Neuron (in vitro differentiated cells): ENCODE measurements around the gene MOB1B.
"Not testable (repeated sequence)": the region's sequence is repeated elsewhere in the genome, so short reads cannot be mapped to it uniquely, and the experiment has no call there.

Experiments used
- H2AFZ ChIP-seq: one replicate; pipeline ENCODE4 v1.6.1; 2013; ENCODE audit warnings: low read depth, mild to moderate bottlenecking, inconsistent platforms, low read length, moderate library complexity
- H3K27me3 ChIP-seq: one replicate; pipeline ENCODE4 v1.6.1; 2013; ENCODE audit warnings: low read length; ENCODE audit not compliant: insufficient read depth
- H3K36me3 ChIP-seq: one replicate; pipeline ENCODE4 v1.6.1; 2013; ENCODE audit warnings: low read length; ENCODE audit not compliant: insufficient read depth
- H3K4me1 ChIP-seq: one replicate; pipeline ENCODE4 v1.6.1; 2013; ENCODE audit warnings: low read length; ENCODE audit not compliant: insufficient read depth
- H3K4me3 ChIP-seq: 2 replicates; pipeline ENCODE4 v1.5.1; 2013; ENCODE audit warnings: mild to moderate bottlenecking, low read length, moderate library complexity
- H3K9me3 ChIP-seq: one replicate; pipeline ENCODE4 v1.6.1; 2013; ENCODE audit warnings: low read length

MOB1B gene

DNA sequence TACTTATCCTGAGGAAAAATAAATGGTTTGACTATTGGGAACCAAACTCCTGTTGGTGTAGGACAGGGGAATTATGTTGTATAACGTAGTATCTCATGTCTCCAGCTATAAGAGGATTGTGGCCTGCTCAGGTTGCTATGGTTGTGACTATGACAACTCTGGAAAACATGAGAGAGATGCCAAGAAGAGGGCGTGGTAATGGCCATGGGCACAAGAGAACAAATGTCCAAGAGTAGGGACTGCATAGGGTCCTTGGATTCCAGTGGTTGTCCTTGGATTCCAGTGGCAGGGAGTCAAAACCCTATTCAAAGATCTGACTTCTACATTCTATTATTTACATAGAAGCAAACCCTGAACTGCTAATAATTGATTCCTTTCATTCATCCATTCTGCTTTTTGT, 6.8 kb upstream of the MOB1B start:
- no peak overlapping the region for H3K4me3 ChIP-seq
- H3K4me1 ChIP-seq, result peaks cover 36% of the 10 kb centered on the region
- H2AFZ ChIP-seq, result peak overlapping the region; percentile 8
- no peaks in the 10 kb centered on the region for H3K27me3 ChIP-seq
- H3K9me3 ChIP-seq, result no peaks in the 10 kb centered on the region
- H3K36me3 ChIP-seq, result no peaks in the 10 kb centered on the region

DNA sequence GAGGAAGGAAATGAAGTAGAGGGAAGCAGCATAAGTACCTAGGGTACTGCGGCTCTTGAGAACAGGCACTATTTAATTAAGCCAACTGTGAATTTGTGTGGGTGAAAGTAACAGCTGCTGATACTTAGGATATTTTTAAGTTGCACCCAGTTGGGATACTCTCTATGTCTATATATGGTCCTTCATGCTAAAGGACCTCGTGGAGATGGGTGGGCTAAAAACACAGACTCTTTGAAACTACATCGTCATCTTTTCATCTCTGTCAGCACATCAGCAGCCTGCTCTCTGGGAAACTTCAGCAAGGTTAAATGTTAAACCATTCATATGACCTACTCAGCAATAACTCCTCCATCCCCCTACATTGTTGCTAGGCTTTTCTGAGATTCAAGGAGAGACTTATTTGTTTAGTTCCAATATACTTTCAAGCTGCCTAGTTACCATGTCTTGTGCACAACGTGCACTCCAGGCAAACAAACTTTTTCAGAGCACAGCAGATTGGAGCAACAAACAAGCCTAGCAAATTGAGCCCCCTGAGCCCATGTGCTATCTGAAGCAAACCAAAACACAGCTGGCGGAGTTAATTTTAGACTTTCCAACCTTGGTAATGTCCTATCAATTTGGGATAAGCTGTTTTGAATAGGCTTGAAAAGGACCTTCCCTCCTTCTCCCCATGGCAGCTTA, 6.2 kb upstream of the MOB1B start:
- H3K27me3 ChIP-seq, result no peaks in the 10 kb centered on the region

DNA sequence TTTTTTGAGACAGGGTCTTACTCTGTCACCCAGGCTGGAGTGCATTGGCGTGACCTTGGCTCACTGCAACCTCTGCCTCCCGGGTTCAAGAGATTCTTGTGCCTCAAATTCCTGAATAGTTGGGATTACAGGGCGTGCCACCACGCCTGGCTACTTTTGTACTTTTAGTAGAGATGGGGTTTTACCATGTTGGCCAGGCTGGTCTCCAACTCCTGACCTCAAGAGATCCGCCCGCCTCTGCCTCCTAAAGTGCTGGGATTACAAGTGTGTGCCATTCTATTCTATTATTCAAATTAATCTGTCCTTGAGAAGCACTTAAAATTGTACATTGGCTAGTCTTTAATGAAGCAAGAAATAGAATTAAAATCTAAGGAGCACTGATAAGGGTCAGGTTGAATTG, 3.6 kb upstream of the MOB1B start:
- peaks cover 41% of the 10 kb centered on the region for H3K4me1 ChIP-seq
- not testable (repeated sequence) for H3K36me3 ChIP-seq, H3K9me3 ChIP-seq, H2AFZ ChIP-seq, H3K27me3 ChIP-seq, H3K4me3 ChIP-seq

More for the DNA sequence above, 6.2 kb upstream of the MOB1B start:
- Histone ChIP-seq H3K9me3 (no peaks in the 10 kb centered on the region), H3K4me3 (peak overlapping the region; percentile 3), H2AFZ (peak overlapping the region; percentile 8), H3K36me3 (no peaks in the 10 kb centered on the region), H3K4me1 (peaks cover 36% of the 10 kb centered on the region)

DNA sequence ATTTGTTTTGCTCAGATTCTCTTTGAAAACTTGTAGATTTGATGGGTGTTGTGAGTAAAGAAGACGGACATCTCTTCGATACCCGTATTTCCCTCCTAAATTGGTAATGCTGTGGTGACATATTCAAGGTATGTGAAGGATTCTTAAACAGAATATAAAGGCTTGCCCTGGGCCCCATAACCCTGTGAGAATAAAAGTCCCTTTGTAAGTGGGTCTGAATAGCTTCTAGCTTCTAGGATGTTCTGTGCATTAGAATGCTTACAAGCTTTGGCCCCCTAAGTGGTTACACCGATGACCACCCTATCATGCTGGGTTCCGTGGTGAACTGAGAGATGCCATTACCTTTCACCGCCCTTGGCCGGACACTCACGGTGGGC, 574 bp upstream of the MOB1B start:
- H2AFZ ChIP-seq, result peak overlapping the region; percentile 41
- no peaks in the 10 kb centered on the region for H3K27me3 ChIP-seq
- peak overlapping the region; percentile 94 for H3K4me3 ChIP-seq
- peaks cover 23% of the 10 kb centered on the region for H3K4me1 ChIP-seq
- H3K36me3 ChIP-seq, result peaks cover 14% of the 10 kb centered on the region
- H3K9me3 ChIP-seq, result peaks cover 12% of the 10 kb centered on the region

DNA sequence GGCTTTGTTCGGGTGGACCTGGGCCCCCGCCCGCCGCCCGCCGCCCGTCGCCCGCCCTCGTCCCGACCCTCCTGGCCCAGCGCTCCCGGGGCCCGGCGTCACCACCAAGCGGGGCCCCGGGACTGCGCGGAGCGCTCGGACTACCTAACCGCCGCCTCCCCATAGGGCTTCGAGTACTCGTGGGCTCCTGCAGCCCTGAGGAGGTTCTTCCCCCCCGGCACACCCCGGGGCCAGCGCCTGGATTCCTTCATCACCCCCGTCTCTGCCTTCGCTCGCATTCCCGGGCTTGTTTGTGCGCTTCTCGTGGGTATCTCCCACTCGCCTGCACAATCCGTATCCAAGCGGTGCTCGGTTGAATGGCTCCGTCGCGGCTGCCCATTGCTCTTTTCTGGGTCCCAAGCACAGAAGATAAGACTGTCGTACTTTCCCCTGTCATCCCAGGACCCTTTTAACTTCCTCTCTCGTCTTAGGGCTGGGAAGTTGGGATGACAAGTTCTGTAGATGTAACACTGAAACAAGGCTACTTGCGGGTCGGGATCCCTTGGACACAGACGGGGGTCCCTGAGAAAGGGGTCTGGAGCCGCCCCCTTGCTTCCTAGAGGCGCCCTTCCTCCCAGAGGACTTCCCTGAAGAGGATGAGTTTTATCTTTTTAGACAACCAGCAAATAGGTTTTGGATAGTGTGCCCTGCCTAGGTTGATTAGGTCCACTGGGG, 565 bp downstream of the MOB1B start:
- peak overlapping the region; percentile 94 for H3K4me3 ChIP-seq
- peaks cover 18% of the 10 kb centered on the region for H3K9me3 ChIP-seq
- peaks cover 25% of the 10 kb centered on the region for H3K36me3 ChIP-seq
- H3K4me1 ChIP-seq, result peaks cover 13% of the 10 kb centered on the region
- H2AFZ ChIP-seq, result peak overlapping the region; percentile 41
- no peaks in the 10 kb centered on the region for H3K27me3 ChIP-seq

DNA sequence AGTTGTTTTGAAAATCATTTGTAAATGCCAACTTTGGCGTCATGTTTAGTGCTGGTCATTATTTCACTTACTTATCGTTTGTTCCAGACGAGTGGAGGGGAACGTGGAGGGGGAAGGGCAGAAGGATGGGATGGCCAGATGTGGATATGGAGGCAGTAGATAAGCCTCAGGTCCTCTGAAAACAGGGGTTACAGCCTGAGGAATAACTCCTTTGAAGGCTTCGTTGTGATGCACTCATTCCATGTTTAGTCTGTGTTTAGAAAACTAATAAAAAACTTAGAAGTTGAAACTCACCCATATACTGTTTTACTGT, 1.1 kb downstream of the MOB1B start:
- Histone ChIP-seq H3K36me3 (peaks cover 26% of the 10 kb centered on the region), H3K9me3 (peaks cover 18% of the 10 kb centered on the region), H3K27me3 (no peaks in the 10 kb centered on the region), H3K4me3 (peak overlapping the region; percentile 94), H2AFZ (no peak overlapping the region), H3K4me1 (peaks cover 13% of the 10 kb centered on the region)

DNA sequence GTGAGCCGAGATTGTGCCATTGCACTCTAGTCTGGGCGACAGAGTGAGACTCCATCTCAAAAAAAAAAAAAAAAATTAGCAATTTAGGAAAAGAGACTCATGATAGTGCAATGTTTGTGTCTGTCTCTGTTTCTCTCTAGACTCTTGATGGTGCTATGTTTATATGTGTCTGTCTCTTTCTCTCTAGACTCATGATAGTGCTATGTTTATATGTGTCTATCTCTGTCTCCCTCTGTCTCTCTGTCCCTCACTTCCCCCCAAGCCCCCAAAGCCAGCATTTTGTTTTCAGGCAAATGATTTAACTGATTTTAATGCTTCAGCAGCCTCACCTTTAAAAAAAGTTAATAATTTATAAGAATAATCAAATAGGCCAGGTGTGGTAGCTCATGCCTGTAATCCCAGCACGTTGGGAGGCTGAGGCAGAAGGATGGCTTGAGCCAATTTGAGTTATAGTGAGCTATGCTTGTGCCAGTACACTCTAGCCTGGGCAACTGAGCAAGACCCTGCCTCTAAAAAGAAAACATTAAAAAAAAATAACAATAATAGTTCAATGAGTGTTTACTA, 6.9 kb downstream of the MOB1B start:
- peaks cover 37% of the 10 kb centered on the region for H3K36me3 ChIP-seq

DNA sequence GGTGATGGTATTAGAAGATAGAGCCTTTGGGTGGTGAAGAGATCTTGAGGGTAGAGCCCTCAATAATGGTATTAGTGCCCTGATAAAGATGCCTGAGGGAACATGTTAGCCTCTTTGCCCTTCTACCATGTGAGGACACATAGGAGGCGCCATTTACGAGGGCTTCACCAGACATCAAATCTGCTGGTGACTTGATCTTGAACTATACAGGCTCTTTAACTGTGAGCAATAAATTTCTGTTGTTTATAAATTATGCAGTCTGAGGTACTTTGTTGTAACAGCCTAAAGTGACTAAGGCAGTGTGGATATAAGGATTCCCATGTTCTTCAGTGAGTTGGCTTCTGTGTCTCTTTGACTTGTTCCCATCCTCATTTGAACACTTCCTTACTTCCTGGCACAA, 11.8 kb downstream of the MOB1B start:
- H3K27me3 ChIP-seq, result no peaks in the 10 kb centered on the region
- H3K4me3 ChIP-seq, result no peak overlapping the region
- no peaks in the 10 kb centered on the region for H3K4me1 ChIP-seq
- H2AFZ ChIP-seq, result no peak overlapping the region
- peaks cover 19% of the 10 kb centered on the region for H3K36me3 ChIP-seq
- peaks cover 20% of the 10 kb centered on the region for H3K9me3 ChIP-seq

More for the DNA sequence above, 6.9 kb downstream of the MOB1B start:
- Histone ChIP-seq H3K9me3 (peaks cover 35% of the 10 kb centered on the region), H2AFZ (no peak overlapping the region), H3K27me3 (no peaks in the 10 kb centered on the region), H3K4me3 (no peak overlapping the region), H3K4me1 (peaks cover 6% of the 10 kb centered on the region)

DNA sequence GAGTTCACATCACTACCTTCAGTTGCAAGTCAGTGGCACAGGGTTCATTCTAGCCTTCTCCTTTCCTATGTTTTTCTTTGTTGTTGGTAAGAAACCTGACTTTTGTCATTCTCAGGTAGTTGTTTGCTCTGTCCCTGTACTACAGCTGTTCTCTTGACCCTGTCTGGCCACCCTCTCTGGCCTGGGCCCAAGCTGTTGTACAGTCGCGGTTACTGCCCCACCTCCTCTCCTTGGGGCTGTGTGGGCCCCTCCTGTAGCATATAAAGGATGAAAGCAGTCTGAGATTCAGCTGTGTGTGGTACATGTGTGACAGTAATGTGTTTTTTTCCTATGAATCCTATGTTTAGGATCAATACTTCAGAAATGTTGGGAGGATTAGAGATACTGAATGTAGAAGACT, 12.5 kb downstream of the MOB1B start:
- Histone ChIP-seq H3K9me3 (peaks cover 20% of the 10 kb centered on the region), H2AFZ (no peak overlapping the region), H3K27me3 (no peaks in the 10 kb centered on the region), H3K36me3 (peaks cover 19% of the 10 kb centered on the region), H3K4me3 (no peak overlapping the region), H3K4me1 (no peaks in the 10 kb centered on the region)

DNA sequence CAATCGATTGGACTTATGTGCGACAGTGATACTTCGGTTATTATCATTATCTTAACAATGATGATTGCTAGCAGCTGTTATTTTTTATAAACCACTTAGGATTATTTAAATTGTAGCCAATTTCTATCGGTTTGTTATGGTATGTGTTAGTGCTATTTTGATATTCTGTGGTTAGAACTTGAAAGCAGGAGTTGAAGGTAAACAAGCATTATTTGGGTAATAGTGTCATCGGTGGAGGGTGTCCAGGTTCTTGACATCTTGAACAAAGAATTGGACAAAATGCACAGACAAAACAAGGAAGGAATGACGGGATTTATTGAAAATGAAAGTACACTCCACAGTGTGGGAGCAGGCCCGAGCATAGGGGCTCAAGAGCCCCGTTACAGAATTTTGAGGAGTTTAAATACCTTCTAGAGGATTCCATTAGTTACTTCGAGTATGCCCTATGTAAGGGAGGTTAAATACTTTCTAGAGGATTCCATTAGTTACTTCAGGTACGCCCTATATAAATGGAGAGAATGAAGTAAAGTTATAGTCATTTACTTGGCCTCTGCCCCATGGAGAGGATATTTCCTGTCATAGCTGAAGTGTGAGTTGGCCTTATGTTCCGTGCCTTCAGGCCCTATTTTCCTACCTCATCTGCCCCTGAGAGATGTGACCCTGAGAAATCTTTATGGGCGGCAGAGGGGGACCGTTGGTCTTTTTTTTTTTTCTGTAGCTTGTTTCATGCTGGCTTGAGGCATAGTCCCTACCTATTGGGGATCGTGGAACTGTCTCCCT, 13.1 kb downstream of the MOB1B start:
- H2AFZ ChIP-seq, result no peak overlapping the region
- no peaks in the 10 kb centered on the region for H3K27me3 ChIP-seq
- no peaks in the 10 kb centered on the region for H3K4me1 ChIP-seq
- peaks cover 22% of the 10 kb centered on the region for H3K9me3 ChIP-seq
- peaks cover 19% of the 10 kb centered on the region for H3K36me3 ChIP-seq
- no peak overlapping the region for H3K4me3 ChIP-seq

DNA sequence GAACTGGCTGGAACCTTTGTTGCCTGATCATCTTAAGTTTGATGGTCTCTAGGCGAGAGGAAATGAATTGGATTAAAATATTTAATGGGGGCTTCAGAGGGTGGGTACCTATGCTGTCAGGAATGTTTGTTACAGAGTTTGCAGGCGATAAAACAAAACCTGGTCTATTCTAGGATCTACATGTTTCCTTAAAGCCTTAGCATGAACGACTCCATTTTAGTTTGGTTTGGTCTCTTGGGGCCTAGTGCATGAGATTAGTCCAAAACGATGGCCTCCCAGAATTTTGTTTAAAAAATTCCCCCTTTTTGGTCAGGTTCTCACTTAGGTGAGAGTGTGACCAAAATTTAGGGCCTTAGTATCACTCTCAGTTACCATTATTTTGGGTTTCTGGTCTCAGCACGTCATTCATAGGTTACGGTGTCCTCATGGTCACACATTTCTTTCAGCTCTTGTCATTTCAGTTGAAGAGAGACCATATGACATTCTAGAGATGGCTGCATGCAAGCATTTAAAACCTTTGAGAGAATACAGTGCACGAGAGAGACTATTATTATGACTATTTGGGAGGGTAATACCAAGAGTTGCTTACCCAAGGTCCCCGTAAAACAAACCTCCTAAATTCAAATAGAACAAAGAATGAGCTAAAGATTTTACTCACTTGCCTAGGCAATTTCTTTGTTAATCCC, 13.8 kb downstream of the MOB1B start:
- Histone ChIP-seq H2AFZ (no peak overlapping the region), H3K36me3 (peaks cover 19% of the 10 kb centered on the region), H3K9me3 (peaks cover 24% of the 10 kb centered on the region), H3K4me1 (no peaks in the 10 kb centered on the region), H3K4me3 (no peak overlapping the region), H3K27me3 (no peaks in the 10 kb centered on the region)

DNA sequence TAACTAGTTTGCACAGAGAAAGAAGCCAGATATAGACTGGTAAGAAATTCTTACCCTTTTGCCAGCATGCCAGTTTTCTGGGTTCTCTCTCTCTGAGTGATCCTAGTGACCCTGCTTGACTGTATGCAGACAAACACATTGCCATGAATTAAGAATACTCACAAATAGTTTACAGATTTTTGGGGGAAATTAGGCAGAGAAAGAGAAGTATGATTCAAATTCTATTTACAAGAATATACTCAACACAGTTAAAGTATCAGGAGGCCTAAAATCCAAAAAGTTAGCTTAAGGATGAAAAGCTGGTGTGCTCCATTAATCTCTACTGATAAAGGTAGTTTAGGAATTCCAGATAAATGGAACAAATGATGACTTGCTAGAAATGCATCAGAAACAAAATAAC, 18.4 kb downstream of the MOB1B start:
- H3K36me3 ChIP-seq, result peaks cover 3% of the 10 kb centered on the region
- H3K9me3 ChIP-seq, result peaks cover 10% of the 10 kb centered on the region
- H3K4me1 ChIP-seq, result no peaks in the 10 kb centered on the region
- H3K27me3 ChIP-seq, result no peaks in the 10 kb centered on the region
- H3K4me3 ChIP-seq, result no peak overlapping the region
- H2AFZ ChIP-seq, result no peak overlapping the region

DNA sequence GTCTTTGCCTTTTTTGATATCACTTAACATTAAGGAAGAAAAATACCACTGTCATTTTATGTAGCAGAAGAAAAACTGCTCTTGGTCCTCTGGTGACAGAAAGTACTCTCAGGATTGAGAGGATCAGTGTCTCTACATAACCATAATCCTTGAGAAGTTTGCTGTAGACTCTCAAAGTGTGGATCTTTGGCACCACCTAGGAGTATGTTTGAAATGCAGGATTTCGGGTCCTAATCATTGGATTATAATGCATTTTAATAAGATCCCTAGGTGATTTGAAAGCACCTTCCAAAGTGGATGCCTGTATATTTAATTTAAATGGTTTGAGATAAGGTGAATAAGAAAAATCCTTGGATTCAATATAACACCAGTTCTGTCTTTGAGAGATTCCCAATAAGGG, 23.2 kb downstream of the MOB1B start:
- peaks cover 14% of the 10 kb centered on the region for H3K36me3 ChIP-seq
- H2AFZ ChIP-seq, result no peak overlapping the region
- H3K4me1 ChIP-seq, result no peaks in the 10 kb centered on the region
- no peak overlapping the region for H3K4me3 ChIP-seq
- peaks cover 8% of the 10 kb centered on the region for H3K9me3 ChIP-seq
- H3K27me3 ChIP-seq, result no peaks in the 10 kb centered on the region
